HEK293 (cell line): ENCODE results near the gene PIP4K2B.

Experiments
- CTCF ChIA-PET: fragments of 350-600 bp; formaldehyde crosslinking; extraction: SDS; loops from one replicate; lab custom pipeline; 2021; ENCODE audit warnings: antibody characterized with exemption; lab: Yijun Ruan, JAX
- POLR2A ChIA-PET: fragments of 300-600 bp; formaldehyde crosslinking; extraction: SDS; loops from one replicate; lab custom pipeline; 2020; ENCODE audit warnings: antibody characterized with exemption, inconsistent platforms; lab: Yijun Ruan, JAX
- H3K27ac ChIP-seq: fragments of 200-500 bp; sonication (Bioruptor generic); 2 replicates; pipeline ENCODE4 v1.5.1; 2014; ENCODE audit warnings: low read depth, low read length, control low read depth, inconsistent platforms; ENCODE audit errors: extremely low read depth
- H3K36me3 ChIP-seq, 2 experiments: fragments of 200-500 bp in 1 of 2; sonication (Bioruptor generic) in 1 of 2; 1 replicate in 1 of 2; 2 replicates in 1 of 2; pipeline ENCODE4 v1.5.1; 2014 to 2017; ENCODE audit warnings: inconsistent platforms in 2 of 2, low read length in 2 of 2; ENCODE audit not compliant: control insufficient read depth in 2 of 2, insufficient read depth in 1 of 2
- H3K4me1 ChIP-seq: fragments of 200-500 bp; sonication (Bioruptor generic); 2 replicates; pipeline ENCODE4 v1.5.1; 2014; ENCODE audit warnings: mild to moderate bottlenecking, low read length, inconsistent platforms; ENCODE audit not compliant: control insufficient read depth, insufficient read depth
- H3K4me3 ChIP-seq: 2 replicates; pipeline ENCODE4 v1.5.1; 2011; ENCODE audit warnings: low read depth, mild to moderate bottlenecking, control low read depth, low read length, moderate library complexity
- H3K9me3 ChIP-seq: fragments of 200-500 bp; sonication (Bioruptor generic); 2 replicates; pipeline ENCODE4 v1.5.1; 2014; ENCODE audit warnings: low read depth, low read length, inconsistent platforms; ENCODE audit not compliant: control insufficient read depth, insufficient read depth
- EGR2 ChIP-seq: fragments of 450-650 bp; formaldehyde crosslinking; IDR thresholded peaks from 2 replicates; pipeline ENCODE4 v1.5.1; 2016; ENCODE audit warnings: low read depth, missing biosample characterization, missing genetic modification characterization
- FEZF1 ChIP-seq: fragments of 450-650 bp; formaldehyde crosslinking; IDR thresholded peaks from 2 replicates; pipeline ENCODE4 v1.5.1; 2016; ENCODE audit warnings: missing biosample characterization, missing genetic modification characterization
- GLIS1 ChIP-seq: fragments of 450-650 bp; formaldehyde crosslinking; IDR thresholded peaks from 2 replicates; pipeline ENCODE4 v1.5.1; 2016; ENCODE audit warnings: missing biosample characterization, missing genetic modification characterization
- IKZF3 ChIP-seq: fragments of 450-650 bp; IDR thresholded peaks from 2 replicates; pipeline ENCODE4 v1.5.0; 2018; ENCODE audit warnings: missing biosample characterization, mild to moderate bottlenecking, missing genetic modification characterization, moderate library complexity
- OSR2 ChIP-seq: fragments of 450-650 bp; formaldehyde crosslinking; IDR thresholded peaks from 2 replicates; pipeline ENCODE4 v1.5.1; 2016; ENCODE audit warnings: missing biosample characterization, missing genetic modification characterization
- PRDM10 ChIP-seq: fragments of 450-650 bp; formaldehyde crosslinking; IDR thresholded peaks from 2 replicates; pipeline ENCODE4 v1.5.1; 2016; ENCODE audit warnings: missing biosample characterization, missing genetic modification characterization
- SP2 ChIP-seq: fragments of 450-650 bp; formaldehyde crosslinking; IDR thresholded peaks from 2 replicates; pipeline ENCODE4 v1.5.1; 2016; ENCODE audit warnings: missing biosample characterization, missing genetic modification characterization
- SP7 ChIP-seq: fragments of 450-650 bp; formaldehyde crosslinking; IDR thresholded peaks from 2 replicates; pipeline ENCODE4 v1.5.1; 2016; ENCODE audit warnings: missing biosample characterization, missing genetic modification characterization
- TRIM28 ChIP-seq: IDR thresholded peaks from 2 replicates; pipeline ENCODE4 v1.6.1; 2011; ENCODE audit warnings: low read length, control low read depth, borderline replicate concordance
- ZIC2 ChIP-seq: fragments of 450-650 bp; formaldehyde crosslinking; IDR thresholded peaks from 2 replicates; pipeline ENCODE4 v1.5.1; 2016; ENCODE audit warnings: missing biosample characterization, missing genetic modification characterization
- ZNF202 ChIP-seq: fragments of 450-650 bp; formaldehyde crosslinking; IDR thresholded peaks from 2 replicates; pipeline ENCODE4 v1.5.1; 2016; ENCODE audit warnings: missing biosample characterization, missing genetic modification characterization, borderline replicate concordance
- ZNF24 ChIP-seq: fragments of 450-650 bp; formaldehyde crosslinking; IDR thresholded peaks from 2 replicates; pipeline ENCODE4 v1.5.1; 2016; ENCODE audit warnings: missing biosample characterization, missing genetic modification characterization
- ZNF394 ChIP-seq: fragments of 450-650 bp; formaldehyde crosslinking; IDR thresholded peaks from 2 replicates; pipeline ENCODE4 v1.5.1; 2016; ENCODE audit warnings: missing biosample characterization, missing genetic modification characterization, mild to moderate bottlenecking, moderate library complexity, borderline replicate concordance
- ZNF423 ChIP-seq: fragments of 450-650 bp; formaldehyde crosslinking; IDR thresholded peaks from 2 replicates; pipeline ENCODE4 v1.5.1; 2016; ENCODE audit warnings: missing biosample characterization, missing genetic modification characterization
- ZNF433 ChIP-seq: fragments of 450-650 bp; formaldehyde crosslinking; IDR thresholded peaks from 2 replicates; pipeline ENCODE4 v1.5.1; 2016; ENCODE audit warnings: missing biosample characterization, missing genetic modification characterization, low read depth
- ZNF600 ChIP-seq: fragments of 450-650 bp; formaldehyde crosslinking; IDR thresholded peaks from 2 replicates; pipeline ENCODE4 v1.5.1; 2016; ENCODE audit warnings: missing biosample characterization, missing genetic modification characterization
- ZNF624 ChIP-seq: fragments of 450-650 bp; formaldehyde crosslinking; IDR thresholded peaks from 2 replicates; pipeline ENCODE4 v1.5.1; 2017; ENCODE audit warnings: missing biosample characterization, missing genetic modification characterization
- ZNF629 ChIP-seq: fragments of 450-650 bp; formaldehyde crosslinking; IDR thresholded peaks from 2 replicates; pipeline ENCODE4 v1.5.1; 2017; ENCODE audit warnings: missing biosample characterization, missing genetic modification characterization
- ZNF670 ChIP-seq: fragments of 450-650 bp; formaldehyde crosslinking; IDR thresholded peaks from 2 replicates; pipeline ENCODE4 v1.5.1; 2016; ENCODE audit warnings: missing biosample characterization, missing genetic modification characterization, low read depth
- ZSCAN5A ChIP-seq: fragments of 450-650 bp; formaldehyde crosslinking; IDR thresholded peaks from 2 replicates; pipeline ENCODE4 v1.5.1; 2016; ENCODE audit warnings: missing biosample characterization, missing genetic modification characterization

Gene PIP4K2B

GRCh38 chr17:38745545-38745944 lies 53.8 kb downstream of the PIP4K2B start (continued):
- TF ChIP-seq EGR2 (tag by site-specific recombination) (peak; percentile 79), ZNF433 (no peak), ZNF24 (peak; percentile 66; the same call in 1 of the 2 replicates), FEZF1 (tag by site-specific recombination) (peak; percentile 97), OSR2 (tag by site-specific recombination) (peak; percentile 66), ZNF394 (peak; percentile 57), SP7 (peak; percentile 33; the same call in 1 of the 2 replicates), ZNF629 (tag by site-specific recombination) (peak; percentile 37; the same call in 1 of the 2 replicates), ZNF202 (tag by site-specific recombination) (no peak), ZNF670 (no peak), TRIM28 (peak; percentile 25; the same call in 1 of the 2 replicates), SP2 (peak; percentile 47), ZNF624 (tag by site-specific recombination) (0 out of 2 replicates have a peak, but pooled peaks have one; percentile 4), ZNF600 (peak; percentile 28; the same call in 1 of the 2 replicates), GLIS1 (tag by site-specific recombination) (peak; percentile 84), IKZF3 (tag by site-specific recombination) (peak; percentile 97)

GRCh38 chr17:38743556-38744171 lies 55.7 kb downstream of the PIP4K2B start:
- Histone ChIP-seq H3K27ac (no peak overlapping the region), H3K9me3 (no peaks in the 10 kb centered on the region), H3K36me3 (peaks cover 0 to 18% of the 10 kb centered on the region in 2 experiments; a peak in 2 of 3 replicates)
- CTCF ChIA-PET = interaction anchor here (4.6 kb wide), 1 partner anchor 9 kb away, joined by 47 read pairs; no protein-coding TSS in a partner anchor
- no peak for TF ChIP-seq ZNF624 (tag by site-specific recombination)
- peak; percentile 81 for TF ChIP-seq ZIC2
- peak; percentile 84 for TF ChIP-seq PRDM10 (tag by site-specific recombination)
- TF ChIP-seq IKZF3 (tag by site-specific recombination) = 0 out of 2 replicates have a peak, but pooled peaks have one; percentile 14
- 0 out of 2 replicates have a peak, but pooled peaks have one; percentile 14 for TF ChIP-seq ZNF423 (tag by site-specific recombination)
- TF ChIP-seq ZSCAN5A (tag by site-specific recombination) = no peak
- TF ChIP-seq, all 188 proteins: peak for 4
- H3K4me3 ChIP-seq = no peak overlapping the region
- H3K4me1 ChIP-seq = peaks cover 38% of the 10 kb centered on the region
- POLR2A ChIA-PET = interaction anchor here (1.1 to 1.3 kb wide), 2 partner anchors 8 to 13 kb away, joined by 6 to 8 read pairs; no protein-coding TSS in a partner anchor
